ENCODE data around the gene PDE5A. TPM values are rescaled to one million over a fixed set of nuclear protein-coding genes. Genes with fewer than 3 reads are reported as not detected.

PDE5A gene
- total RNA-seq, 1 experiment from 2014 or later, result 114 TPM

GRCh38 chr4:119632216-119632615, 3.6 kb upstream of the PDE5A start:
- no peak for DNase-seq (ENCODE audit: low read depth, low spot score)
- ATAC-seq, result no peak
- TF ChIP-seq CTCF (IDR thresholded peaks at IDR 0.05), result no peak
- no peak for TF ChIP-seq SIN3A (IDR thresholded peaks at IDR 0.05; ENCODE audit: borderline replicate concordance, insufficient read depth, low read depth, low read length)
- TF ChIP-seq POLR2AphosphoS5 (IDR thresholded peaks at IDR 0.05; ENCODE audit: low read depth, low read length), result no peak
- TF ChIP-seq TCF7L2 (IDR thresholded peaks at IDR 0.05; ENCODE audit: low read depth, low read length), result no peak
- no peaks in the 10 kb centered on the region for H3K36me3 ChIP-seq (ENCODE audit: control insufficient read depth, insufficient read depth, low read length)
- ChIA-PET CTCF (no interaction called here), POLR2A (no interaction called here)
- no peaks in the 10 kb centered on the region for H3K27me3 ChIP-seq (ENCODE audit: control insufficient read depth, insufficient read depth, low read length)
- H3K9me3 ChIP-seq (ENCODE audit: control insufficient read depth, insufficient read depth, low read depth, low read length), result peaks cover 3% of the 10 kb centered on the region; the same call in 1 of the 2 replicates
- peak overlapping the region; percentile 87 for H3K27ac ChIP-seq (ENCODE audit: low read length)
- no peak overlapping the region for H3K4me3 ChIP-seq (ENCODE audit: low read depth in 2 of 2, low read length in 2 of 2)
- H3K4me1 ChIP-seq (ENCODE audit: control insufficient read depth, insufficient read depth, low read length), result peaks cover 15% of the 10 kb centered on the region
- BruUV-seq (replicated peaks), result no TSS peak
- intact Hi-C loops (cut with micrococcal nuclease; ENCODE audit: unreplicated experiment) (no loop called here), in situ Hi-C loops (cut with HindIII; ENCODE audit: low pct_unique_long_range_greater_than_20kb, low sequenced_read_pairs) (no loop called here)

- peak; percentile 56 for TF ChIP-seq CTCF (IDR thresholded peaks at IDR 0.05)
- no peak for TF ChIP-seq POLR2AphosphoS5 (IDR thresholded peaks at IDR 0.05; ENCODE audit: low read depth, low read length)
- in situ Hi-C loops (cut with HindIII; ENCODE audit: low pct_unique_long_range_greater_than_20kb, low sequenced_read_pairs), result no loop called here
These were observed 503 bp upstream of the PDE5A start for GRCh38 chr4:119629142-119629471.

GRCh38 chr4:119627267-119628255, 1.0 kb downstream of the PDE5A start:
- no TSS peak for BruUV-seq (replicated peaks)
- no peaks in the 10 kb centered on the region for H3K27me3 ChIP-seq (ENCODE audit: control insufficient read depth, insufficient read depth, low read length)
- peaks cover 25% of the 10 kb centered on the region for H3K4me1 ChIP-seq (ENCODE audit: control insufficient read depth, insufficient read depth, low read length)
- CTCF ChIA-PET, result interaction anchor here (0.9 kb wide), 1 partner anchor 429 kb away, joined by 3 read pairs; no protein-coding TSS in a partner anchor
- no peaks in the 10 kb centered on the region; the same call in 1 of the 2 replicates for H3K36me3 ChIP-seq (ENCODE audit: control insufficient read depth, insufficient read depth, low read length)
- TF ChIP-seq CTCF (IDR thresholded peaks at IDR 0.05), result peak; percentile 90
- TF ChIP-seq SIN3A (IDR thresholded peaks at IDR 0.05; ENCODE audit: borderline replicate concordance, insufficient read depth, low read depth, low read length), result no peak; the same call in 1 of the 2 replicates
- TF ChIP-seq TCF7L2 (IDR thresholded peaks at IDR 0.05; ENCODE audit: low read depth, low read length), result no peak
- TF ChIP-seq POLR2AphosphoS5 (IDR thresholded peaks at IDR 0.05; ENCODE audit: low read depth, low read length), result no peak; the same call in 1 of the 2 replicates
- no peak for TF ChIP-seq REST (IDR thresholded peaks at IDR 0.05; ENCODE audit: insufficient read depth in 1 of 2, low read depth in 2 of 2, low read length in 1 of 2)
- H3K27ac ChIP-seq (ENCODE audit: low read length), result peak overlapping the region; percentile 93
- intact Hi-C loops (cut with micrococcal nuclease; ENCODE audit: unreplicated experiment) (loop anchor here (2.0 to 10.0 kb wide), 5 partner anchors 55 to 313 kb away; no protein-coding TSS in a partner anchor), in situ Hi-C loops (cut with HindIII; ENCODE audit: low pct_unique_long_range_greater_than_20kb, low sequenced_read_pairs) (no loop called here)
- DNase-seq (ENCODE audit: low read depth, low spot score), result no peak
- peak; percentile 58 for ATAC-seq
- peak overlapping the region; percentile 52 to 89 for H3K4me3 ChIP-seq (ENCODE audit: low read depth in 2 of 2, low read length in 2 of 2)
- POLR2A ChIA-PET, result interaction anchor here (1.2 kb wide), 1 partner anchor 108 kb away, joined by 3 read pairs; no protein-coding TSS in a partner anchor
- H3K9me3 ChIP-seq (ENCODE audit: control insufficient read depth, insufficient read depth, low read depth, low read length), result no peaks in the 10 kb centered on the region

More at GRCh38 chr4:119629142-119629471, 503 bp upstream of the PDE5A start:
- Histone ChIP-seq H3K36me3 (ENCODE audit: control insufficient read depth, insufficient read depth, low read length) (no peaks in the 10 kb centered on the region; the same call in 1 of the 2 replicates), H3K4me1 (ENCODE audit: control insufficient read depth, insufficient read depth, low read length) (peaks cover 15% of the 10 kb centered on the region), H3K27me3 (ENCODE audit: control insufficient read depth, insufficient read depth, low read length) (no peaks in the 10 kb centered on the region), H3K27ac (ENCODE audit: low read length) (peak overlapping the region; percentile 87), H3K4me3 (ENCODE audit: low read depth in 2 of 2, low read length in 2 of 2) (peak overlapping the region; percentile 52 to 66), H3K9me3 (ENCODE audit: control insufficient read depth, insufficient read depth, low read depth, low read length) (no peaks in the 10 kb centered on the region)
- POLR2A ChIA-PET, result interaction anchor here (0.7 to 1.0 kb wide), 3 partner anchors 34 to 436 kb away, joined by 3 read pairs; no protein-coding TSS in a partner anchor
- DNase-seq (ENCODE audit: low read depth, low spot score), result no peak
- BruUV-seq (replicated peaks), result no TSS peak
- CTCF ChIA-PET, result interaction anchor here (0.7 to 1.1 kb wide), 2 partner anchors 106 to 427 kb away, joined by 3 to 4 read pairs; no protein-coding TSS in a partner anchor
- ATAC-seq, result peak; percentile 49
- intact Hi-C loops (cut with micrococcal nuclease; ENCODE audit: unreplicated experiment), result loop anchor here (1.0 to 10.0 kb wide), 6 partner anchors 53 to 421 kb away; no protein-coding TSS in a partner anchor
